Activated CD4-positive, CD25-positive, alpha-beta regulatory T cell (primary cell): ENCODE data around the gene GNLY.

Experiments
- DNase-seq, 4 experiments: peaks; one replicate each; lab custom pipeline; 2025; lab: John Stamatoyannopoulos, UW

GNLY gene

GRCh38 chr2:85728883-85729824 lies 35.0 kb downstream of the GNLY start:
- DNase-seq, result peak; percentile 43 to 72 (median 60)

DNA sequence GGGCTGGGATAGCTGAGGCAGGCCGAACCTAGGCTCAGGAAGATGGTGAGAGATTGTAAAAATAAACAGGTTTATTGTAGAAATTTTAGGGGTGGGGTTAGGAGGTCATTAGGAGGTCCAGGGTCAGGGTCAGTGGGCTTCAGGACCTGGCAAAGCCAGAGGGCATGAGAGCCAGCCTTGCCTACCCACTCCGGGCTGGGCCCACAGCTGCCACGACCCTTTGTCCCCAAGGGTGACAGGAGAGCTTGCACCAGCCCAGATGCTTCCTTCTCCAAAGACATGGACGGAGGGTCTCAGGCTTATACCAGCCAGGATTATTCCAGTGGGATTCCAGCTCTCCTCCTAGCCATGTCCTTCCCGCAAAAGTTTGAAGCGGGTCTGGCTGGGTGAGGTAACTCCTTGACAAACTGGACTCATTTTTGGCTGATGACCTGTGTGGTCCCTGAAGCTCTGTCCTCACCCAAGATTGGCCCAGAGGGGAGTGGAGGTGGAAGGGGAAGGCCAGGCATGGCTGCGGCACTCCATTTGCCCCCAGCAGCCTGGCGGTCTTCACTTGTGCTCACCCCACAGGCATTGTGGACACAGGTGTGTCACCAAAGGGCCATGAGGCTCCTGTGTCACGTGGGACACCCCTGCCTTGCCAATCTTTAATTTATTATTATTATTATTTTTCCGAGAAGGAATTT lies 35.8 kb downstream of the GNLY start:
- no peak for DNase-seq

- no peak for DNase-seq
Observed at GRCh38 chr2:85730686-85731230, 36.6 kb downstream of the GNLY start.

GRCh38 chr2:85731606-85732005 lies 37.4 kb downstream of the GNLY start:
- no peak for DNase-seq

GRCh38 chr2:85732467-85733120 lies 38.4 kb downstream of the GNLY start:
- no peak for DNase-seq

GRCh38 chr2:85733121-85733960 lies 39.2 kb downstream of the GNLY start:
- no peak for DNase-seq

GRCh38 chr2:85734015-85734414 lies 39.9 kb downstream of the GNLY start:
- no peak for DNase-seq

- DNase-seq, result no peak
Observed at GRCh38 chr2:85734942-85735608, 40.9 kb downstream of the GNLY start.

DNA sequence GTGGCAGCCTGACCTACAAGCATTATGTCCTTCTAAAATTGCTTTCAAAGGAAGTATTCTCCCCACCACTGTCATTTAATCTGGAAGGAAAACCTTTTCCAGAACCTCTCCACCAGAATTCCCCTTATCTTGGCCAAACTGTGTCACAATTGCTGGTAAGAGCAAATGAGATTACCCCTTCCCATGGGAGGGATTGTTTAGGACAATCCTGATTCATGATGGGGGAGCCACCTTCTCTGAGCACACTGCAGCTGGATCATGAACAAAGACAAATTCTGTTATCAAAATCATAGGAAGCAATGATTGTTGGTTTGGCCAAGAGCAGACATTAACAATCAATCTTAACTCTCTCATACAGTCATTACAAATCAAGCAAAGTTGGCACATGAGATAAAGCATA lies 41.5 kb downstream of the GNLY start:
- DNase-seq, result no peak

DNA sequence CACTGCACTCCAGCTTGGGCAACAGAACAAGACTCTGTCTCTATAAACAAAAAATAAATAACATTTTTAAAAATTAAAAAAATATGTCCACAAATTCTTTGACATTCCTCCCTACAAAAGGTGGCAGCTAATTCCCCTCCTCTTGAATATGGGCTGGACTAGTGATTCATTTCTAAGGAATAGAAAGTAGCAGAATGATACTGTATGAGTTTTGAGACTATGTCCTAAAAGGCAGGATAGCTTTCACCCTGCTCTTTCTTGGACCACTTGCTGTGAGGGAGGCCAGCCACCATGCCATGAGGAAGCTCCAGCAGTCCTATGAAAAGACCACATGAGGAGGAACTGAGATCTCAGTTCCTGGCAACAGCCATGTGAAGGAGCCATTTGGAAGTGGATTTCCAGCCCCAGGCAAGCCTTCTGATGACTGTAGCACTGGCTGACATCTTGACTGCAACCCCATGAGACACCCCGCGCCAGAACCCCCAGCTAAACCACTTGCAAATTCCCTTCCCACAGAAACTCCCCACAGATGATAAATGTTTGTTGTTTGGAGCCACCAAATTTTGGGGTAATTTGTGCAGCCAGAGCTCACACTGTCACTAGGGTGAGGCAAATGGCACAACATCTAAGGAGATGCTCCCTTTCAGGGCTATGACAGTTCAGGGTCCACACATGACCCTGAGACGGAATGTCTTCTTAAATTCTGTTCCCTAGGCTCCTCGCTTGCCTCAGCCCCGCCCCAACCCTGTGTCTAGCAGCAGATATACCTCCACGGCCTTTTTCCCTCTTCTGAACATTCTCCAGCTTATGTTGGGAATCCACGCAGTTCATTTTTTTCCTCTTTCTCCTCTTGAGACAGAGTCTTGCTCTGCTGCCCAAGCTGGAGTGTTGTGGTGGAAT lies 42.5 kb downstream of the GNLY start:
- no peak for DNase-seq

GRCh38 chr2:85737481-85737880 lies 43.3 kb downstream of the GNLY start:
- DNase-seq, result no peak

GRCh38 chr2:85737961-85738360 lies 43.8 kb downstream of the GNLY start:
- DNase-seq, result no peak

DNA sequence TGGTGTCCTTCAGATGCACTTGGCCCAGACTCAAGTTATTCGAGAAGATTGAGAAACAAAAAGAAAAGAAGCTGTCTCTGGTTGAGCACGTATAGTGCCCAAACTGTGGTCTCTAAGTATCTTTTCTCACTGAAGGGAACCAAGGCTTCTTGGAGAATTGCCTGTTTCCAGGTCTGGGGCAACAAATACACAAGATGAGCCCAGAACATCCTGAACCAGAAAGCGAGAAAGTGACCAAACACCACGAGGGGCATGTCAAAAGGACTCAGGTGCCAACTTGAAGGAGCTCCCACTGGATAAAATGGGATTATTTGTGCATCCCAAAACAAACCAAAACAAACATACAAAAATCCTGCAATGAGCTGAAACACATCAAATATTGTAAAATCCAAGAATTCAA lies 46.0 kb downstream of the GNLY start:
- DNase-seq, result no peak

DNA sequence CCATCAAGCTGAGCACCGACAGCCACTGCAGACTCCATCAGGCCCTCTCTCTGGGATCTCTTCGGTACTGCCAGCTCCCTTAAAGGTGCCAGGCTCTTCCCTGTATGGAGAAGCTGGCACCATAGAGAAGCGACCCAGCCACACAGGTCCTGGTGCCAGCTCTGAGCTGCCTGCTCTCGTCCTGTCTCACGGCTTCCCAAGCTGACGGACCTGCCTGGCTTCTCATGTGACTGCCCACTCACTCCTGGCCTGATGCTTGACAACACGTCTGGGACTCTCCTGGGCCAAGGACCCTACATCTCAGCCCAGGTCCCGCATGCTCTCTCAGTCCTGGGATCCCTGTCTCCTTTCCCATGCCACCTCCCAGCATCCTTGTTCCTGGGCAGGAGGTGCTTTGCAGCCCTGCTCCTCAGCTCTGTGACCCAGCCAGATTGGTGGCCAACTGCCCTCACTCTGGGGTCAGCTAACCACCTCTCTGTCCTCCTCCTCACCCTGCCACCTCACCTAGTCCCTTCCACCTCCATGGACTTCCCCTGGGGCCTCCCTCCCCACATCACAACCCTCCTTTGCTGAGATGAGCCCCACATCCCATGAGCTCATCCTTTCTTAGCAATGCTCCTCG lies 47.2 kb downstream of the GNLY start:
- DNase-seq, result no peak

DNA sequence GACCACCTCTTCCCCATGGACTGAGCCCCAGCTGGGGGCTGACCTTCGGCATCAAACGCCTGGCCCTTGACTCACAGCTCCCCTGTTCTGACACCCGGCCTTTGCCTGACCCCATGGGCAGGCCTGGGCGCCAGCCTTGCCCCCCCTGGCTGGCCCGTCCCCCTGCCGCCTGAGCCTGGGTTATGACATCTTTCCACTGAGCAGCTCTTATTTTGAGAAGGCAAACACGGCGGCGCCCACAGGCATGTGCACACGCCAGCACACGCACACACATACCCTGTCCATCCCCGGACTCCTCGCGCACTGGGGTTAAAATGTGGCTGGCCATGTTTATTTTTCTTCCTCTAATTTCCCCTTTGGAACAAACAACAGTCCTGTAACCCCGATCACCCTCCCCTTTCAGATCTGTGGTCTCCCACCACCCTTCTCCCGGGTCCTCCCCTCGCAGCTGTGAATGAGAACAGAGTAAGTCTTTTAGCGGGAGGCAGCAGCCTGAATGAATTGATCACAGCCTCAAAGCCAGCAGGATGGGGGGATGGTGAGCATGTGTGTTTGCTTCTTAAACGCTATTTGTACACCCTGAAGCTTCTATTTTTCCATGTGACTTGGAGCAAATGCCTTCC lies 47.8 kb downstream of the GNLY start:
- DNase-seq, result no peak

DNA sequence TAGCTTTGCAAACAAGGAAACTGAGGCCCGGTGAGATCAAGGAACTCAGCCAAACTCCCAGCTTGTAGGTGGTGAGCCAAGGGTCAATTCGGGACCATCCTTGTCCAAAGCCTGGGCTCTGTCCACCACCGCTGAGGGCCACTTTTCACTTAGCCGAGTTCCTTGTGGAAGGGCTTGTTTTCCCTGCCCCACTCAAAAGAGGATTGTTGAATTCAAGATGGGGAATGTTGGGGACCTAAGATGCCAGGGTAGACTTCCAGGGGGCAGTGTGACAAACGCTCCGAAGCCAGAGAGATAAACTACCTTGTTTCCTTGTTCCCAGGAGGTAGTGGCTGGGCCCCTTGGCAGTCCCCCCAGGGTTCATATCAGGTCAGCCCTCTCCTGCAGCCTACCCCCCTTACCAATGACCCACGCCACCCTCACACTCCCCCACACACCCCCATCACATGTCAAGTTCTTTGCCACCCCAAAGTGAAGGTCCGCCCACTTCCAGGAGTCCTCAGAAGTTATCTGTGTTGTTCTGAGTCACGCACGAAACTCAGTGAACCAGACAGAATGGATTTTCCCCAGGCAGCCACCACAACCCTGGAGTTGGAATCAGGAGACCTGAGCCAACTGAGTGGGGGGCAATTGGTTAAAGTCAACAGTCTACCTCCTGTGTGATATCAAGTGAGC lies 49.3 kb downstream of the GNLY start:
- no peak for DNase-seq

DNA sequence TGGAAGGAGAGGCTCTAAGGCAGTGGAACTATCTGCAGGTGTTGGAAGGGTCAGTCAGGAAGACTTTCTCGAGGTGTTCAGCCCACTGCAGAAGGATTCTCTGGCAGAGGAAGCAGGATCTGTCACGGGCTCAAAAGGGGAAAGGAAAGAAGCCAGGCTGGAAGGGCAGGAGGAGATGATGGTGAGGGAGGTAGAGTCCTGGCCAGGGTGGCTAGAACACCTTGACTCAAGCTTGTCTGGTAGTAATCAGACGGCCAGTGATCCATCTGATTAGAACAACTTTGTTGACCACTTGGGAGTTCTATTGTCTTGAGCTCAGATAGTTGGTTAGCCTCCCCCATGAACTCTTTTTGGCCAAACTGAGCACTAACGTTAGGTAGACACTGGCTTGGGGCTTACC lies 49.9 kb downstream of the GNLY start:
- DNase-seq, result no peak
